Forelimb muscle (tissue), 1 donor: ENCODE data around the gene HCRTR1. TPM values are rescaled to one million over a fixed set of nuclear protein-coding genes. Genes with fewer than 3 reads are reported as not detected.
A peak's percentile ranks its signal among the peaks of the same experiment; 100 is the strongest.

Source experiments
- DNase-seq: peaks from one replicate; pipeline ENCODE4 v3.0.0-alpha.2; 2013; ENCODE audit warnings: low read depth
- polyA plus RNA-seq: library from polyadenylated mRNA; unstranded; fragments of 120-200 nt; gene quantifications from one replicate; pipeline ENCODE4 v1.2.1, GENCODE V29; 2013; ENCODE audit not compliant: insufficient read length

HCRTR1 gene
- polyA plus RNA-seq, 1 donor = 0.25 TPM

GRCh38 chr1:31626223-31627207 lies 9.0 kb downstream of the HCRTR1 start:
- DNase-seq = no peak

- DNase-seq = no peak
Measured at GRCh38 chr1:31627301-31627929, 9.9 kb downstream of the HCRTR1 start.

GRCh38 chr1:31627930-31628559 lies 10.6 kb downstream of the HCRTR1 start:
- DNase-seq = no peak

- DNase-seq = no peak
Measured at GRCh38 chr1:31628931-31629556, 11.6 kb downstream of the HCRTR1 start.

- DNase-seq = no peak
Measured at GRCh38 chr1:31632649-31633048, 15.2 kb downstream of the HCRTR1 start.

GRCh38 chr1:31633117-31633516 lies 15.6 kb downstream of the HCRTR1 start:
- no peak for DNase-seq

- no peak for DNase-seq
Measured at GRCh38 chr1:31637915-31638673, 20.6 kb downstream of the HCRTR1 start.

GRCh38 chr1:31639543-31639942 lies 22.1 kb downstream of the HCRTR1 start:
- DNase-seq = no peak

- DNase-seq = no peak
Measured at GRCh38 chr1:31640179-31640578, 22.7 kb downstream of the HCRTR1 start.

- no peak for DNase-seq
Measured at GRCh38 chr1:31640964-31641363, 23.5 kb downstream of the HCRTR1 start.

- no peak for DNase-seq
Measured at GRCh38 chr1:31642366-31642765, 24.9 kb downstream of the HCRTR1 start.

- no peak for DNase-seq
Measured at GRCh38 chr1:31642897-31643296, 25.4 kb downstream of the HCRTR1 start.

GRCh38 chr1:31643976-31644559 lies 26.6 kb downstream of the HCRTR1 start:
- DNase-seq = no peak

- DNase-seq = peak; percentile 98
Measured at GRCh38 chr1:31644560-31645273, 27.2 kb downstream of the HCRTR1 start, which contains the start of gene PEF1. Gene PEF1 (minus strand): TSS chr1:31644876. CDS start chr1:31644864, 12 bp downstream.

GRCh38 chr1:31645274-31645568 lies 27.7 kb downstream of the HCRTR1 start:
- DNase-seq = no peak

- DNase-seq = no peak
Measured at GRCh38 chr1:31646259-31646960, 28.9 kb downstream of the HCRTR1 start.

- DNase-seq = no peak
Measured at GRCh38 chr1:31647106-31647505, 29.6 kb downstream of the HCRTR1 start.

- no peak for DNase-seq
Measured at GRCh38 chr1:31648190-31648589, 30.7 kb downstream of the HCRTR1 start.

- no peak for DNase-seq
Measured at GRCh38 chr1:31648641-31649357, 31.3 kb downstream of the HCRTR1 start.
